Stimulated activated CD8-positive, alpha-beta memory T cell treated with anti-CD3 and anti-CD28 coated beads, Interleukin-4, amount 100 ng/mL, for 24 hours (primary cell): ENCODE results near the gene TFAP2D.

Source experiments
- DNase-seq: peaks from one replicate; pipeline ENCODE4 v3.0.0-alpha.2; 2020; ENCODE audit warnings: low read depth

The TFAP2D gene

DNA sequence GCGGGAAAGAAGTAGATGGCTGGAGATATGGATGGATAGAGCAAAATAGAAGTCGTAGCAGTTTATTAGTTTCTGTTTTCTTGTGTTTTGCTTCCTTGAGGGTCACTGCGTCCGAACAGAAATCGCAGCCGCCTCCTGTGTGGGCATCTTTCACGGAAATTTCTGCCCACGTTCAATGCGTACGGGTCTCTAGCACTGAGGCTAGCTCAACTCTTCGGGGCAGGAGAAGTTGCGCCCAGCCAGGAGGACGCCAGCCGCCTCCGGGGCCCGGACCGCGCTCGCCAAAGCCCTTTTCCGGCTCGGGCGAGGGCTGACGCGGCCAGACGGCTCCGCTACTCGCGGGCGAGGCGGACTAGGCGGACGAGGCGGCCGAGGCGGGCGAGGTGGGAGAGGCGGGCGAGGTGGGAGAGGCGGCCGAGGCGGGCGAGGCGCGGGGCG, 106.2 kb downstream of the TFAP2D start:
- no peak for DNase-seq

DNA sequence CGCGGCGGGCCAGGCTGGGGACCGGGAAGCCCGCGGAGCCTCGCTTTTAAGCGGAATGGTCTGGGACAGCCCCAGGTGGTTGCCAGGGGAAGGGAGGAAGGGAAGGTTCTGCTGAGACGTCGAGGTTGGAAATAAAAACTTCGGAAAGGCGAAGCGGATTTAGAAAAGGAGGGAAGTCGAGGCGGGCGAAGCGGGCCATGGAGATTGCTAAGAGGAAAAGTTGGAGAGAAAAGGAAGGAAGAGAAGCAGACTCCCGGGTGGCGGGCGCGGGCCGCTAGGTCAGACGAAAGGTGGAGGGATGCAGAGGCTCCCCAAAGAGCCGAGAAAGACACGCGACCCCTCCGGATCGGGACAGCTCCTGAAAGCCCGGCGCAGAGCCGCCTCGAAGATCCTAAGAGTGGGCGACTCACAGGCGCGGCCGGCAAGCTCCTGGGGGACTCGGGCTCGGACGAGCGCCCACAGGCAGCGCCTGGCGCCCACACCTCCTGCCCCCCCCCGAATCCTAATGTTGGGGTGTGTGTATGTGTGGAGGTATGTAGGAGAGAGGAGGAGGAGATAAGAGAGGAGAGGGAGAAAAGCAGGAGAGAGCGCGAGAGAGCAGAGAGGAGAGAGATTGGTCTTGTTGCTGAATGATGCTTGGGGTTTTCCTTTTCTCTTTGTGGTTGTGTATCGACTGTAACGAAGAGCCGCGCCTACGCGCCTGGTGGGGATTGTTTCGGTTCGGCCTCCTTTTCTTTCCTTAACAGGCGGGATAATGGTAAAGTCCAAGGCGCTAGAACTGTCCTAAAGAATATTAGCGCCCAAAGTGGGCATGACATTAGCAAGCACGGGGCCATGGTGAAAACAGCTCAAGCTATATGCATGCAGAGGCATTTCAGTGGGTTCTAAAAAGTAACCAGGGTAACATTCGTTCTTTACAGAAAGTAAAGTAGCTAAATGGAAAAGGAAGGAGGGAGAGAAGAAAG, 106.9 kb downstream of the TFAP2D start:
- DNase-seq = no peak

DNA sequence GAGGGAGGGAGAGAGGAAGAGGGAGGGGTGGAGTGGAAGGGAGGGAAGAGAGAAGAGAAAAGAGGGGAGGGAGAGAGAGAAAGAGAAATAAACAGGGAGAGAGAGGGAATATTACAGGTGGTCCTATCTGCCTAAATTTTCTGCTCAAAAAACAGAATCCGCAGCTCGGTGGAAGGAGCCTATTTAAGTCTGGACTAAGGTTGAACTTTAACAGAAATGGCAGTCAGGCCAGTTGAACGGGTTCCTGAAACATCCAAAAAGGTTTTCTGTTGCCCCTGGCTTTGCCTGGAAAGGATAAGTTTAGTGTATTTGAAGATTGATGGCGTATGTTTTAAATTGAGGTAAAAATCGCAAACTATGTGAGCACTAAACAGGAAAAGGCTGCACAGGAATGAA, 107.5 kb downstream of the TFAP2D start:
- no peak for DNase-seq

DNA sequence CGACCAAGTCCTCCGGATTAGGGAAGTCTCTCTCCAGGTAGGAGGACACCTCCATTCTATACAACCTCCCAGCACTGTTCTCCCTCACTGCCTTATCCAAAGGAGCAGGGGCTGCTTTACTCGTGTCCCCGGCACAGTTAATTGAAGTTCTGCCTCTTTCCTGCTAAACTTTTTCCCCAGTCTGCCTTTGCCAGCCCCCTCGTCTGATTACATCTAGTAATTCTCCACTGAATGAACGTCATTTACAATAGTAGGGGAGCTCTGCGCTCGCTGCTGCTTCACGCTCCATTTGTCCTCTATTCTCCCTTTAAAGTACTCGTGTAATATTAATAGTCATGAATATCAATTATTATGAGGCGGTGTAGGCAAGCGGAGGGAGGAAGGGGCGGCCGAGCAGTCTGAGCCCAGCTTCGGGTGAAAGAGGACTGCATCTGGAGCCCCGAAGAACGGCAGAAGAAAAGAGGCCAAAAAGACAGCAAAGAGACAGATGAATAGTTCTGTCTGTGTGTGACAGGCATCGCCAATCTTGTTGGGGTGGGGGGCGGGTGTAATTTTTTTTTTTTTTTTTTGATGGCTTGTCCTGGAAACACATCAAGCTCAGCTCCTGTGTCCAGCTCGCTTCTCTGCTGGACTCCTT, 108.2 kb downstream of the TFAP2D start:
- no peak for DNase-seq

DNA sequence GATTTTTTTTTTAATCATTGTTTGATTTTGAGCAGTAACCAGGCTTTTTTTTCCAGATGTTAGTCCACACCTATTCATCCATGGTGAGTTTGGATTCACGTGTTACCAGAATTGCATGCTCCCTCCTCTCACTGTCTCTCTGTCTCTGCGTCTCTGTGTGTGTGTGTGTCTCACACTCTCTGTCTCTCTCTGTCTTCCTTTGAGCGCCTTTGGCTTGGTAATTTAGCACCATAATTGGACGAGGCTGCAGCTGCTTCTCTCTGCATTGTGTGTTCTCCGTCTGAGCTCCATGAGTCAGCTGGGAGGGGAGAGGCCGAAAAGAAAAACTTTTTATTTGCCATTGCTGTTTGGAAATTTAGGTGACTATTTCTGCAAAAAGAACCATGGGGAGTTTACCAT, 108.8 kb downstream of the TFAP2D start:
- DNase-seq = no peak
